HEK293 (cell line): ENCODE measurements around the gene SCYL3.
A peak's percentile ranks its signal among the peaks of the same experiment; 100 is the strongest.

Source experiments
- CTCF ChIA-PET: fragments of 350-600 bp; formaldehyde crosslinking; extraction: SDS; loops from one replicate; lab custom pipeline; 2021; ENCODE audit warnings: antibody characterized with exemption; lab: Yijun Ruan, JAX
- POLR2A ChIA-PET: fragments of 300-600 bp; formaldehyde crosslinking; extraction: SDS; loops from one replicate; lab custom pipeline; 2020; ENCODE audit warnings: antibody characterized with exemption, inconsistent platforms; lab: Yijun Ruan, JAX
- H3K27ac ChIP-seq: fragments of 200-500 bp; sonication (Bioruptor generic); 2 replicates; pipeline ENCODE4 v1.5.1; 2014; ENCODE audit warnings: low read depth, low read length, control low read depth, inconsistent platforms; ENCODE audit errors: extremely low read depth
- H3K36me3 ChIP-seq, 2 experiments: fragments of 200-500 bp in 1 of 2; sonication (Bioruptor generic) in 1 of 2; 1 replicate in 1 of 2; 2 replicates in 1 of 2; pipeline ENCODE4 v1.5.1; 2014 to 2017; ENCODE audit warnings: inconsistent platforms in 2 of 2, low read length in 2 of 2; ENCODE audit not compliant: control insufficient read depth in 2 of 2, insufficient read depth in 1 of 2
- H3K4me1 ChIP-seq: fragments of 200-500 bp; sonication (Bioruptor generic); 2 replicates; pipeline ENCODE4 v1.5.1; 2014; ENCODE audit warnings: mild to moderate bottlenecking, low read length, inconsistent platforms; ENCODE audit not compliant: control insufficient read depth, insufficient read depth
- H3K4me3 ChIP-seq: 2 replicates; pipeline ENCODE4 v1.5.1; 2011; ENCODE audit warnings: low read depth, mild to moderate bottlenecking, control low read depth, low read length, moderate library complexity
- H3K9me3 ChIP-seq: fragments of 200-500 bp; sonication (Bioruptor generic); 2 replicates; pipeline ENCODE4 v1.5.1; 2014; ENCODE audit warnings: low read depth, low read length, inconsistent platforms; ENCODE audit not compliant: control insufficient read depth, insufficient read depth
- HOXC10 ChIP-seq: sonication (generic); formaldehyde crosslinking; IDR thresholded peaks from 2 replicates; pipeline ENCODE4 v1.8.1; 2023; ENCODE audit warnings: mild to moderate bottlenecking, missing genetic modification reagents
- KLF10 ChIP-seq: fragments of 450-650 bp; IDR thresholded peaks from 2 replicates; pipeline ENCODE4 v1.5.1; 2018; ENCODE audit warnings: missing biosample characterization, mild to moderate bottlenecking, missing genetic modification characterization
- KLF9 ChIP-seq: fragments of 450-650 bp; formaldehyde crosslinking; IDR thresholded peaks from 2 replicates; pipeline ENCODE4 v1.5.1; 2016; ENCODE audit warnings: missing biosample characterization, missing genetic modification characterization, low read depth
- MYNN ChIP-seq: fragments of 450-650 bp; formaldehyde crosslinking; IDR thresholded peaks from 2 replicates; pipeline ENCODE4 v1.5.1; 2016; ENCODE audit warnings: missing biosample characterization, missing genetic modification characterization, borderline replicate concordance
- SP3 ChIP-seq: fragments of 450-650 bp; formaldehyde crosslinking; IDR thresholded peaks from 2 replicates; pipeline ENCODE4 v1.5.1; 2016; ENCODE audit warnings: missing biosample characterization, missing genetic modification characterization
- ZBTB7A ChIP-seq: fragments of 450-650 bp; formaldehyde crosslinking; IDR thresholded peaks from 2 replicates; pipeline ENCODE4 v1.5.1; 2016; ENCODE audit warnings: low read depth, missing biosample characterization, missing genetic modification characterization
- ZNF114 ChIP-seq: fragments of 450-650 bp; formaldehyde crosslinking; IDR thresholded peaks from 2 replicates; pipeline ENCODE4 v1.5.0; 2017; ENCODE audit warnings: missing biosample characterization, missing genetic modification characterization
- ZNF654 ChIP-seq: fragments of 450-650 bp; formaldehyde crosslinking; IDR thresholded peaks from 2 replicates; pipeline ENCODE4 v1.5.1; 2016; ENCODE audit warnings: low read depth, missing biosample characterization, missing genetic modification characterization
- ZNF664 ChIP-seq: fragments of 450-650 bp; formaldehyde crosslinking; IDR thresholded peaks from 2 replicates; pipeline ENCODE4 v1.5.1; 2016; ENCODE audit warnings: missing biosample characterization, missing genetic modification characterization
- ZSCAN23 ChIP-seq: fragments of 450-650 bp; formaldehyde crosslinking; IDR thresholded peaks from 2 replicates; pipeline ENCODE4 v1.5.1; 2016; ENCODE audit warnings: missing biosample characterization, missing genetic modification characterization
- ZXDB ChIP-seq: fragments of 450-650 bp; formaldehyde crosslinking; IDR thresholded peaks from 2 replicates; pipeline ENCODE4 v1.5.1; 2016; ENCODE audit warnings: missing biosample characterization, missing genetic modification characterization
- TF ChIP-seq, protein P1 (sequence below): fragments of 450-650 bp; formaldehyde crosslinking; optimal IDR thresholded peaks from 2 replicates; pipeline ENCODE3; 2016; ENCODE audit warnings: missing biosample characterization, mild to moderate bottlenecking, missing genetic modification characterization
- TF ChIP-seq, protein P2 (sequence below): fragments of 450-650 bp; formaldehyde crosslinking; IDR thresholded peaks from 2 replicates; pipeline ENCODE4 v1.5.1; 2016; ENCODE audit warnings: missing biosample characterization, missing genetic modification characterization
- TF ChIP-seq, protein P3 (sequence below): fragments of 450-650 bp; formaldehyde crosslinking; IDR thresholded peaks from 2 replicates; pipeline ENCODE4 v1.5.1; 2016; ENCODE audit warnings: missing biosample characterization, missing genetic modification characterization
- TF ChIP-seq, protein P4 (sequence below): fragments of 450-650 bp; formaldehyde crosslinking; IDR thresholded peaks from 2 replicates; pipeline ENCODE4 v1.5.1; 2016; ENCODE audit warnings: missing biosample characterization, missing genetic modification characterization
- TF ChIP-seq, protein P5 (sequence below): fragments of 450-650 bp; formaldehyde crosslinking; IDR thresholded peaks from 2 replicates; pipeline ENCODE4 v1.5.1; 2016; ENCODE audit warnings: missing biosample characterization, missing genetic modification characterization
- TF ChIP-seq, protein P6 (sequence below): fragments of 450-650 bp; formaldehyde crosslinking; IDR thresholded peaks from 2 replicates; pipeline ENCODE4 v1.5.1; 2017; ENCODE audit warnings: missing biosample characterization, missing genetic modification characterization
- TF ChIP-seq, protein P7 (sequence below): fragments of 450-650 bp; formaldehyde crosslinking; IDR thresholded peaks from 2 replicates; pipeline ENCODE4; 2016; ENCODE audit warnings: missing biosample characterization, missing genetic modification characterization

SCYL3 gene

DNA sequence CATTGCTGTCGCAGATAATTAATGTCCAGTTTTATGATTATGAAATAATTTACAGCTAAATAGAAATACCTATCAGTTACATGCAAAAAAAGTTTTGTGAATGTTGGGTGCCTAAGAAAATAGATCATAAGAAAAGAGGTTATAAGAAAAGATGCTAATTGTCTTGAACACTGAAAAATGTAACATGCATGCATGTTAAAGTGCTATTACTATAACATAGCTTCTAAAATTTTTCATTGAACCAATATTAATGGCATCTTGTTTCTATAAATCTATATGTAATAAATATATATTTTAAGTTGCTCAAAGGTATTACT lies 35.5 kb upstream of the SCYL3 start (continued):
- TF ChIP-seq, protein P1, sequence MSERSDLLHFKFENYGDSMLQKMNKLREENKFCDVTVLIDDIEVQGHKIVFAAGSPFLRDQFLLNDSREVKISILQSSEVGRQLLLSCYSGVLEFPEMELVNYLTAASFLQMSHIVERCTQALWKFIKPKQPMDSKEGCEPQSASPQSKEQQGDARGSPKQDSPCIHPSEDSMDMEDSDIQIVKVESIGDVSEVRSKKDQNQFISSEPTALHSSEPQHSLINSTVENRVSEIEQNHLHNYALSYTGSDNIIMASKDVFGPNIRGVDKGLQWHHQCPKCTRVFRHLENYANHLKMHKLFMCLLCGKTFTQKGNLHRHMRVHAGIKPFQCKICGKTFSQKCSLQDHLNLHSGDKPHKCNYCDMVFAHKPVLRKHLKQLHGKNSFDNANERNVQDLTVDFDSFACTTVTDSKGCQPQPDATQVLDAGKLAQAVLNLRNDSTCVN (tag by site-specific recombination) = no peak
- TF ChIP-seq, protein P2, sequence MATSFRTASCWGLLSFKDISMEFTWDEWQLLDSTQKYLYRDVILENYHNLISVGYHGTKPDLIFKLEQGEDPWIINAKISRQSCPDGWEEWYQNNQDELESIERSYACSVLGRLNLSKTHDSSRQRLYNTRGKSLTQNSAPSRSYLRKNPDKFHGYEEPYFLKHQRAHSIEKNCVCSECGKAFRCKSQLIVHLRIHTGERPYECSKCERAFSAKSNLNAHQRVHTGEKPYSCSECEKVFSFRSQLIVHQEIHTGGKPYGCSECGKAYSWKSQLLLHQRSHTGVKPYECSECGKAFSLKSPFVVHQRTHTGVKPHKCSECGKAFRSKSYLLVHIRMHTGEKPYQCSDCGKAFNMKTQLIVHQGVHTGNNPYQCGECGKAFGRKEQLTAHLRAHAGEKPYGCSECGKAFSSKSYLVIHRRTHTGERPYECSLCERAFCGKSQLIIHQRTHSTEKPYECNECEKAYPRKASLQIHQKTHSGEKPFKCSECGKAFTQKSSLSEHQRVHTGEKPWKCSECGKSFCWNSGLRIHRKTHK = no peak
- TF ChIP-seq MYNN (no peak), ZSCAN23 (tag by site-specific recombination) (no peak)
- TF ChIP-seq, all 188 proteins: peak for 0

DNA sequence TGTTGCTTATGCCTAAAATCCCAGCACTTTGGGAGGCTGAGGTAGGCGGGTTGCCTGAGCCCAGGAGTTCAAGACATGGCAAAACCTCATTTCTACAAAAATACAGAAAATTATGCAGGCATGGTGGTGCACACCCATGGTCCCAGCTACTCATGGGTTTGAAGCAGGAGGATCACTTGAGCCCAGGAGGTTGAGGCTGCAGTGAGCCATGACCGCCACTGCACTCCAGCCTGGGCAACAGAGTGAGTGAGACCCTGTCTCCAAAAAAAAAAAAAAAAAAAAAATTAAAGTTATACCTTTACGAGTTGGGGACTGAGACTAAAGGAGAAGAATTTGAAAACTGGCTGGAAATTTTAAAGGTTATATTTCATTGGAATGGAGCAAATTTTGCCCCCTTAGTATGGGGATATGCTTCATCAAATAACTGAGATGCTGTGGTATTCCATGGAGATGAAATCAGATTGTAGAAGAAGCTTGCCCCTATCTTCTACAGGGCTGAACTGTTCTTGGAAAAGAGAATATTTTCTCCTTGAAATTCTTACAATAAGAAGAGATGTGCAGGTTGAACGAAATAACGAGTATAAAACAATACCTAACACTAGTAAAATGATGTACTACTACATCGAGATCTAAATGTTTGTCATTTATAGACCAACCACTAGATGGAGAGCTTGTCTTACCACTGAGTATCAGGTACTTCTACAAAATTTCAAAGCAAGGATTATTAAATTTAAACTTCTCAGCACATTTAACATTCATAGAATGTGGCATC lies 34.9 kb upstream of the SCYL3 start:
- Histone ChIP-seq H3K4me3 (no peak overlapping the region), H3K36me3 (no peaks in the 10 kb centered on the region), H3K27ac (no peak overlapping the region), H3K9me3 (no peaks in the 10 kb centered on the region), H3K4me1 (peaks cover 8% of the 10 kb centered on the region; the same call in 1 of the 2 replicates)
- ChIA-PET CTCF (interaction anchor here (0.6 to 1.5 kb wide), 16 partner anchors 8 to 1385 kb away, joined by 3 to 7 read pairs (median 4); partner anchors contain the start of gene FMO4), POLR2A (no interaction called here)
- TF ChIP-seq, protein P3, sequence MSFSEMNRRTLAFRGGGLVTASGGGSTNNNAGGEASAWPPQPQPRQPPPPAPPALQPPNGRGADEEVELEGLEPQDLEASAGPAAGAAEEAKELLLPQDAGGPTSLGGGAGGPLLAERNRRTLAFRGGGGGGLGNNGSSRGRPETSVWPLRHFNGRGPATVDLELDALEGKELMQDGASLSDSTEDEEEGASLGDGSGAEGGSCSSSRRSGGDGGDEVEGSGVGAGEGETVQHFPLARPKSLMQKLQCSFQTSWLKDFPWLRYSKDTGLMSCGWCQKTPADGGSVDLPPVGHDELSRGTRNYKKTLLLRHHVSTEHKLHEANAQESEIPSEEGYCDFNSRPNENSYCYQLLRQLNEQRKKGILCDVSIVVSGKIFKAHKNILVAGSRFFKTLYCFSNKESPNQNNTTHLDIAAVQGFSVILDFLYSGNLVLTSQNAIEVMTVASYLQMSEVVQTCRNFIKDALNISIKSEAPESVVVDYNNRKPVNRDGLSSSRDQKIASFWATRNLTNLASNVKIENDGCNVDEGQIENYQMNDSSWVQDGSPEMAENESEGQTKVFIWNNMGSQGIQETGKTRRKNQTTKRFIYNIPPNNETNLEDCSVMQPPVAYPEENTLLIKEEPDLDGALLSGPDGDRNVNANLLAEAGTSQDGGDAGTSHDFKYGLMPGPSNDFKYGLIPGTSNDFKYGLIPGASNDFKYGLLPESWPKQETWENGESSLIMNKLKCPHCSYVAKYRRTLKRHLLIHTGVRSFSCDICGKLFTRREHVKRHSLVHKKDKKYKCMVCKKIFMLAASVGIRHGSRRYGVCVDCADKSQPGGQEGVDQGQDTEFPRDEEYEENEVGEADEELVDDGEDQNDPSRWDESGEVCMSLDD (tag by site-specific recombination) = no peak
- 0 out of 2 replicates have a peak, but pooled peaks have one; percentile 25 for TF ChIP-seq KLF10 (tag by site-specific recombination)
- no peak for TF ChIP-seq ZXDB (tag by site-specific recombination)
- peak; percentile 87 for TF ChIP-seq ZNF654 (tag by site-specific recombination)
- no peak for TF ChIP-seq HOXC10 (CRISPR knock-in tag)
- TF ChIP-seq ZNF664 (tag by site-specific recombination) = peak; percentile 100
- TF ChIP-seq, protein P4, sequence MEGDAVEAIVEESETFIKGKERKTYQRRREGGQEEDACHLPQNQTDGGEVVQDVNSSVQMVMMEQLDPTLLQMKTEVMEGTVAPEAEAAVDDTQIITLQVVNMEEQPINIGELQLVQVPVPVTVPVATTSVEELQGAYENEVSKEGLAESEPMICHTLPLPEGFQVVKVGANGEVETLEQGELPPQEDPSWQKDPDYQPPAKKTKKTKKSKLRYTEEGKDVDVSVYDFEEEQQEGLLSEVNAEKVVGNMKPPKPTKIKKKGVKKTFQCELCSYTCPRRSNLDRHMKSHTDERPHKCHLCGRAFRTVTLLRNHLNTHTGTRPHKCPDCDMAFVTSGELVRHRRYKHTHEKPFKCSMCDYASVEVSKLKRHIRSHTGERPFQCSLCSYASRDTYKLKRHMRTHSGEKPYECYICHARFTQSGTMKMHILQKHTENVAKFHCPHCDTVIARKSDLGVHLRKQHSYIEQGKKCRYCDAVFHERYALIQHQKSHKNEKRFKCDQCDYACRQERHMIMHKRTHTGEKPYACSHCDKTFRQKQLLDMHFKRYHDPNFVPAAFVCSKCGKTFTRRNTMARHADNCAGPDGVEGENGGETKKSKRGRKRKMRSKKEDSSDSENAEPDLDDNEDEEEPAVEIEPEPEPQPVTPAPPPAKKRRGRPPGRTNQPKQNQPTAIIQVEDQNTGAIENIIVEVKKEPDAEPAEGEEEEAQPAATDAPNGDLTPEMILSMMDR (tag by site-specific recombination) = peak; percentile 44
- TF ChIP-seq, protein P5, sequence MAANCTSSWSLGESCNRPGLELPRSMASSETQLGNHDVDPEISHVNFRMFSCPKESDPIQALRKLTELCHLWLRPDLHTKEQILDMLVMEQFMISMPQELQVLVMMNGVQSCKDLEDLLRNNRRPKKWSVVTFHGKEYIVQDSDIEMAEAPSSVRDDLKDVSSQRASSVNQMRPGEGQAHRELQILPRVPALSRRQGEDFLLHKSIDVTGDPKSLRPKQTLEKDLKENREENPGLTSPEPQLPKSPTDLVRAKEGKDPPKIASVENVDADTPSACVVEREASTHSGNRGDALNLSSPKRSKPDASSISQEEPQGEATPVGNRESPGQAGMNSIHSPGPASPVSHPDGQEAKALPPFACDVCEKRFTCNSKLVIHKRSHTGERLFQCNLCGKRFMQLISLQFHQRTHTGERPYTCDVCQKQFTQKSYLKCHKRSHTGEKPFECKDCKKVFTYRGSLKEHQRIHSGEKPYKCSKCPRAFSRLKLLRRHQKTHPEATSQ (tag by site-specific recombination) = no peak
- TF ChIP-seq ZBTB7A = no peak
- no peak for TF ChIP-seq KLF9 (tag by site-specific recombination)
- no peak for TF ChIP-seq ZNF114
- TF ChIP-seq, protein P6, sequence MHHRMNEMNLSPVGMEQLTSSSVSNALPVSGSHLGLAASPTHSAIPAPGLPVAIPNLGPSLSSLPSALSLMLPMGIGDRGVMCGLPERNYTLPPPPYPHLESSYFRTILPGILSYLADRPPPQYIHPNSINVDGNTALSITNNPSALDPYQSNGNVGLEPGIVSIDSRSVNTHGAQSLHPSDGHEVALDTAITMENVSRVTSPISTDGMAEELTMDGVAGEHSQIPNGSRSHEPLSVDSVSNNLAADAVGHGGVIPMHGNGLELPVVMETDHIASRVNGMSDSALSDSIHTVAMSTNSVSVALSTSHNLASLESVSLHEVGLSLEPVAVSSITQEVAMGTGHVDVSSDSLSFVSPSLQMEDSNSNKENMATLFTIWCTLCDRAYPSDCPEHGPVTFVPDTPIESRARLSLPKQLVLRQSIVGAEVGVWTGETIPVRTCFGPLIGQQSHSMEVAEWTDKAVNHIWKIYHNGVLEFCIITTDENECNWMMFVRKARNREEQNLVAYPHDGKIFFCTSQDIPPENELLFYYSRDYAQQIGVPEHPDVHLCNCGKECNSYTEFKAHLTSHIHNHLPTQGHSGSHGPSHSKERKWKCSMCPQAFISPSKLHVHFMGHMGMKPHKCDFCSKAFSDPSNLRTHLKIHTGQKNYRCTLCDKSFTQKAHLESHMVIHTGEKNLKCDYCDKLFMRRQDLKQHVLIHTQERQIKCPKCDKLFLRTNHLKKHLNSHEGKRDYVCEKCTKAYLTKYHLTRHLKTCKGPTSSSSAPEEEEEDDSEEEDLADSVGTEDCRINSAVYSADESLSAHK (tag by site-specific recombination) = no peak
- TF ChIP-seq, protein P7, sequence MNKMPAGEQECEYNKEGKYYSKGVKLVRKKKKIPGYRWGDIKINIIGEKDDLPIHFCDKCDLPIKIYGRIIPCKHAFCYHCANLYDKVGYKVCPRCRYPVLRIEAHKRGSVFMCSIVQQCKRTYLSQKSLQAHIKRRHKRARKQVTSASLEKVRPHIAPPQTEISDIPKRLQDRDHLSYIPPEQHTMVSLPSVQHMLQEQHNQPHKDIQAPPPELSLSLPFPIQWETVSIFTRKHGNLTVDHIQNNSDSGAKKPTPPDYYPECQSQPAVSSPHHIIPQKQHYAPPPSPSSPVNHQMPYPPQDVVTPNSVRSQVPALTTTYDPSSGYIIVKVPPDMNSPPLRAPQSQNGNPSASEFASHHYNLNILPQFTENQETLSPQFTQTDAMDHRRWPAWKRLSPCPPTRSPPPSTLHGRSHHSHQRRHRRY = no peak
- TF ChIP-seq SP3 (tag by site-specific recombination) = no peak
